ENCODE results near the gene GLYATL3.

DNA sequence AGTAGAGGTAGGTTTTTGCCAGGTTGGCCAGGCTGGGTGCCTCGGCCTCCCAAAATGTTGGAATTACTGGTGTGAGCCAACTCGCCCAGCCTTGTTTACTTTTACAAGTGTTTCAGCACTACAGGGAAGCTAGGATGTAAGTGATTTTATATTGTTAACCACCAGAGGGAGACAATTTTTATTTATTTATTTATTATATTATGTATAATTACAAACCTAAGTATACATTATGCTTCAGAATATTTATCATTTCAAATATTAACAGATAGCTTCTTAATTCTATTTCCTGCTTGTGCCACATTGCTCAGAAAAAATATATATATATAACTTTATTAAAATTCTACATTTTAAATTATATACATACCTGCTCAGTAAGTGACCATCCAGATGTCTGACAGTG, 46.5 kb upstream of the GLYATL3 start:
- no peak for TF ChIP-seq POLR2AphosphoS5 (IDR thresholded peaks at IDR 0.05; ENCODE audit: borderline replicate concordance, low read depth, low read length)
- no peak for TF ChIP-seq EZH2 (IDR thresholded peaks at IDR 0.05)
